ENCODE measurements around the gene SEC61B.

Gene SEC61B

DNA sequence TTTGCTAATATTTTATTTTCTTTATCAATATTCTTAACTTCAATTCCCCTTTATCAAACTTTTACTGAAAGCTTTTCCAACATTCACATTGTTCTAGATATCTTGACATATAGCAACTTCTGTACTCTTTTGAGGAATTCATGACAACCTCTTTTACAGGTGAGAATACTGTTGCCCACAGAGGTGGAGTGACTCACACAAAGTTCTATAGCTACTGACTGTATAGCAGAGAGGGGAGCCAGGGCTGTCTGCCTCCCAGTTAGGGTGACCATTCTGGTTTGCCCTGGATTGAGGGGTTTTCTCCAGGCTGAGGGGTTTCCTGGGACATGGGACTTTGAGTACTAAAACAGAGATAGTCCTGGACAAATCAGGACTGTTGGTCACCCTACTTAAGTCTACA, 16.2 kb downstream of the SEC61B start:
- DNase-seq: no peak

DNA sequence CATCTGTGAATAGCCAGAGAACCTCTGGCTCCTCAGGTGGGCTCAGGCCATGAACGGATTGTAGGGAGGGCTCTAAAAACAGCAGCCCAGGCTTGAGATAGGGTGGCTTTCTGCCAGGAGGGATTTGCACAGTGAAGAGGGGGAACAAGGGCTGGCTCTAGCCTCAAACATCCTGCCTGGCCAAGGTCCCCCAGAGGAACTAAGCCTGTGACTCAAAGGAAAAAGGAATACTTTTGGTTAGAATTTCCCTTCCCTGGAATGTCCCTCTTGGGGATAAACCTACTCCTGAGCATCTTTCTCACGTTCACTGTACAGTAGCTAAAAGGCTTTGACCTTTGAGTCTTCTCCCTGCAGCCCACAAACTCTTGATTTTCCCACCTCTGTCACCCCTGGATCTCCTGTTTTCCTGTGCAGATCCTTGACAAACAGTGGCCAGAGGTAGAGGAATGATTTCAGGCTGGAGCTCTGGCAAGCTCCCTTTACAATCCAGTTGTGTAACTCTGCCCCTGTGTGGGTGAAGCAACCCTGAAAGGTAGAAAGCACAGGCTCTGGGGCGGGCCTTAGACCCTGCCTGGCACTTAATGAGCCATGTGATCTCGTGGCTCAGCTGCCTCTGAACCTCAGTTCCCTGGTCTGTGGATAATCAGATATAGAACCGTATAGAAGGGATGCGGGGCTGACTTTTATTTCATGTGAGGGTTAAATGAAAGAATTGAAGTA, 17.4 kb downstream of the SEC61B start:
- no peak for DNase-seq

DNA sequence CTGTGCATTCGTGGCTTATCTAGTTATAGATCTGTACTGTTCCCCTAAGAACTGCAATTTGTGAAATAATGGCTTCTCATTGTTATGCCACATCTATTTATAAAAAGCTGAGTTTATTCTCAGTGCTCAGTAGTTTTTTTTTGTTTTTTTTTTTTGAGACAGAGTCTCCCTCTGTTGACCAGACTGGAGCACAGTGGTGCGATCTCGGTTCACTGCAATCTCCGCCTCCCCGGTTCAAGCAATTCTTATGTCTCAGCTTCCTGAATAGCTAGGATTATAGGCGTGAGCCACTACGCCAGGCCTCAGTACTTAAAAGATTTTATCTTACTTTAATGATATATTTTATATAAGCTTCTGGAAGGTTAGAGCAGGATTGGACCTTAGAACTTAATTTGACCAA, 19.0 kb downstream of the SEC61B start:
- no peak for DNase-seq

DNA sequence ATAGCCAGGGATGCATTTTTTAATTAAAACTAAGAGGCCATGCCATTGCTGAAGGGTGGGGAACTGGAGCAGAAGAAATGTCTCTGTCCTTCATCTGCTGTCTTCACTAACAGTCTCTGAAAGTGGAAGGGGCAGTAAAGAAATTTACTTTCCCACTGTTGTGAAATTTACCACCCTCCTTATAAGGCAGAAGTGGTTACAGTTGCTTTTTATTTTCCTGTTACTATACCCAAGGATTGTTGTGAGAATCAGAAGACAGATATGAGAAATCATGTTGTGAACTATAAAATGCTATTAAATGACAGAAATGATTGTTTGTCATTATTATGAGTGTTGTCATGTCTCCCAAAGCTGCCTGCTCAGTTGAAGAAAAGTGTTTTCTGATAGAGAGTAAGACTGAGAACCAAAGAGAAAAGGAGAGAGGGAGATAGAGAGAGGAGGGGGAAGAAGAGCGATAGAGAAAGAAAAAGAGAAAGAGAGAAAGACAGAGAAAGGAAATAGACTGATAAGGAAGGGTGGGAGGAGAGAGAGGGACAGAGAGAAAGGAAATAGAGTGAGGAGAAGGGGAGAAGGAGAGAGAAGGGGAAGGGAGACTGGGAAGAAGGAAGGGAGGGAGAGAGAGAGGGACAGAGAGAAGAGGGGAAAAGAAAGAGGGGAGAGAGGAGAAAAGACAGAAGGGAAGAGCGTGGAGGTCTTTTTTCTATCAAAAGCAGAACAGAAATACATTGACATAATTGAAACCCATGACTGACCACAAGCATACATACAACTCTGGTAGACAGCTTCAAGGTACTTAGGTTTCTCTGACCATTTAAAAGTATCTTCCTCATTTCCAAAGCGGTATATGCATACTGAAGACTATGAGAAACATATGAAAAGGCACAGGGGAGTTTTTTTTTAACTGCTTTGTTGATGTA, 22.5 kb downstream of the SEC61B start:
- no peak for DNase-seq

DNA sequence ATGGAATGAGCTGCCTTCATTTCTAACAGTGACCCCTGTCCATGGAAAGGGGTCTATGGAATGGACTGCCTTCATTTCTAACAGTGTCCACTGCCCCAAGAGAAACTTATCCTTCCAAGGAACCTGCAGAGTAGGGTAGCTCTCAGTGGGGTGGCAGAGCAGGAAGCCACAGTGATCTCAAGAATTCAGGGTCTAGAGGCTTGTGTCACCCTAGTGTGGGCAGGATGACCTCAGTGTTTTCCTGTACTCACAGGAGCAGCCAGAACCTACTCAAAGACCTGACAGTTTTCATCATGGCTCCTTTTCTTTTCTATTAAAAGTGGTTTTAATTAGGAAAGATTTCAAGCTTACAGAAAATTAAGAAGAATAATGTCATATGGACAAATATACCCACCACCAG, 27.5 kb downstream of the SEC61B start:
- DNase-seq: peak; percentile 15

GRCh38 chr9:99251157-99251556, 29.1 kb downstream of the SEC61B start:
- DNase-seq: no peak

DNA sequence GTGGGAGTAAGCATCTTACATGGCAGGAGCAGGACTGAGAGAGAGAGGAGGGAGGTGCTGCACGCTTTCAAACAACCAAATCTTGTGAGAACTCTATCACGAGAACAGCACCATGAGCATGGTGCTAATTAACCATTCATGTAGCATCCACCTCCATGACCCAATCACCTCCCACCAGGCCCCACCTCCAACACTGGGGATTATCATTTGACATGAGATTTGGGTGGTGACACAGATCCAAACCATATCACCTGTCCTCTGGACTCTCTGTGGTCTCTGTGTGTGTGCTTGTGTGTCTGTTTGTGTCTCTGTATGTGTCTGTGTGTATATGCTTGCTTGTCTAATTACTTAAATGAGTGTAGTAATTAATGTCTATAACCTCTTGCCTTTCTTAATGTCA, 31.1 kb downstream of the SEC61B start:
- peak; percentile 36 for DNase-seq

DNA sequence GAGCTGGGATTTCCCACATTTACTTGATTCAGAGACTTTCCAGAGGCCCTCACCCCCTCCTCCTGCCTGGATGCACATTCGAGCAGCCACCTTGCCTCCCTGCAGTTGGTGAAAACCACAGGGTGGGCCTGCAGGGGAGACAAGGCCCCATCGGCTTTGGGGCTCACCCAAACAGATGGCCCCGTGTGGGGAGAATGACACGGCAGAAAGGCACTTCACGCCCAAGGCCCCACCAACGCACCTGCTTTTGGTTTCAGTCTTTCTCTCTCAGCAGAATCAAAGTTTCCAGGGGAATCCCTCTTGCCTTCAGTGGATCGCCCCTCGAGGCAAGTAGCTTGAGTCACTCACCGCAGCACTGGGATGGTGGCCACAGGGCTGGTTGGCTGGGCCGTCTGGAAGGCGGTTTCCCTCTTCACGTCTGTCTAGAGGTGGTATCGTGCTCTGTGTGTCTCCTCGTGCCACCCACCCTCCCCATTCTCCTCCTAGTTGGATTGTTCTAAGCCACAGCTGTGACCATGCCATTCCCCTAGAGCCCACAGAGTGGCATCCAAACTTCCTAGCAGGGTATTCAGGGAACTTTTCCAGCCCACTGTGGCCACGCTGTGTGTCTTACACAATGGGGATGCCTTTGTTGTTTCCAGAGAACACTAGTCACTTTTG, 31.8 kb downstream of the SEC61B start:
- peak; percentile 89 for DNase-seq

DNA sequence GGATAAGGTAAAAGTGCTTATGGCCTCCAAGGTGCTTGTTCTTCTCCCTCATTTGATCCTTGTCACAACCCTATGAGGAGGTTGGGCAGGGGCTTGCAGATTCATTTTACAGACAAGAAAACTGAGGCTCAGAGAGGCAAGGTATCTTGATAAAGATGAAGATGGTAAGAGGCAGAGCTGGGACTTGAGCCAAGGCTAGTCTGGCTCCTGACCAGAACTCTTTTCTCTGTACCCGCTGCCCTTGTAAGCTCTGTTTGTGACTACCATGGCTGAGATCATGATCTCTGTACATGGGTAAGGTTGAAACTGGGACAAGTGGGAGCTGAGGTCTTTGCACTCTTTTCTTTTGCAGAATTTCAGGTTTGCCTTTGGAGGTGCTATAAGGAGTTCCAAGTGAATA, 33.6 kb downstream of the SEC61B start:
- DNase-seq: no peak

DNA sequence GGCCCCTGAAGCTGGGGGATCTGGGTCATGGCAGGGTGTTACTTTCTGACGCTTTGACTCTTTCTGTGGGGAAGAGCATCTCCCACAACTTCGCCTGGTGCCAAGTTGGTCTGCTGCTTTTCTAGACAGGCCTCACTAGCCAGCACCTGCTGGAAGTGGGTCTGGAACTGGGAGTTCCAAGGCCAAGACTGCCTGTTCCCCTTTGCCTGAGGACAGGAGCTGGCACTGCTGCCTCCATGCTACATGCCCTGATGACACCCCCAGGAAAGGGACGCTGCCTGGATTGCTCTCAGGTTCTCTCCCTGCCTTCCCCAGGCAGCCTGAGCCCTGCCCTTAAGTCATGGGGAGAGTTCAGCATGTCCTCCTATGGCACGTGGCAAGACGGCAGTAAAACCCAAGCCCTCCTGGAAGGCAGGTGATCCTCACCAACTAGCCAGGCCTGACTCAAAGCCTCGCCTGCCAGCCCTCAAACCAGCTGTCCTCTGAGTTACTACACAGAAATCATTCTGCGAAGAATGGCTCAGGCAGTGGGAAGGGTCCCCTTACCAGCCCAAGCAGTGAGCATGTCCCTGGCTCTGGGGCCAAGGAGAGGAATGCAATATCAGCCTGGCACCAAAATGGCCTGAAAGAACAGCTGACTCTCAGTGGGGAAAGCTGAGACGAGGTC, 35.8 kb downstream of the SEC61B start:
- DNase-seq: no peak

DNA sequence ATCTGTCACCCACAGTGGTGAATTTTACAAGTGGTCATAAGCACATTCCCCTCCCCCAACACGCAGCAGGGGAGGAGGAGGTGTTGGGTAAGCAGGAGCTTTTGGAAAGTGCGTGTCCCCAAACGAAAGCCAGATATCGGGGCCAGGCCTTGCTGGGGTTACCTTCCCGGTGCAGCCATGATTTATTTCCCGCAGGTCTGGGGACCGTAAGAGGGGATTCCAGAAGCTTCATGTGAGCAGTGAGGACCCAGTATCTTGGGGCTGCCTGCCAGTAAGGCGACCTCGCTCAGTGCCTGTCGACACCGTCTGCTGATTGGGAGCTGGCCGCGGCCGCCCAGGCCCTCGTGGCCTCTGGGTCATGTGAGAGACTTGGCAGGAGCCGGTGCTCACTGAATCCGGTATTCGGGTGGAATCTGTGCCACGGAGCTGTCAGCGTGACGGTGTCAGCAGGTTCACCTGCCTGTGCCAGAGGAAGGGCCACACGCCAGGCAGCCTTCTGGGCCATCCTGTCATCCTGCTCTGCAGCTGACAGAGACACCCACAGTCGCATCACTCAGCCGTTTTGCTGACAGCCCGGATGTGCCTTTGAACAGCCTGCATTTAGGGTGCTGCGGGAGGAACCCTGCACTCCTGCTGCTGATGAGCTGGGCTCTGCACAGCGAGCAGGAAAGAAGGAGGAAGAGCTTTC, 37.3 kb downstream of the SEC61B start:
- DNase-seq: peak; percentile 22

DNA sequence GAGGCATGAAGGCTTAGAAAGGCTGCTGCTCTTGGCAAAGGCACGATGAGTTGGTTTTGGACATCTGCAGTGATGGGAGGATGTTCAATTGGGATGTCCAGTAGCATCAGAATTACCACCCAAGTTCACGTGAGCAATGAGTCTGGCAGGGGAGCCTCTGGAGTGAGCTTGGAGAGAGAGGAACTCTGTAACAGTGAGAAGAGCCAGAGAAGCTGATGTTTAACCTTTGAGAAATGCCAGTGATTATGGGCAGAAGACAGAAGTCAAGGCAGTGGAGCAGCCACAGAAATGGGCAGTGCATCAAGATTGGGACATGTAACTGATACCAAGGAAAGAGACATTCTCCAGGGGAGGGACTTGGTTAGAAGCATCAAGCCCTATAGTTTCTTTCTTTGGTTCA, 39.8 kb downstream of the SEC61B start:
- no peak for DNase-seq

- DNase-seq: no peak
Measured at GRCh38 chr9:99262949-99263418, 40.9 kb downstream of the SEC61B start.

DNA sequence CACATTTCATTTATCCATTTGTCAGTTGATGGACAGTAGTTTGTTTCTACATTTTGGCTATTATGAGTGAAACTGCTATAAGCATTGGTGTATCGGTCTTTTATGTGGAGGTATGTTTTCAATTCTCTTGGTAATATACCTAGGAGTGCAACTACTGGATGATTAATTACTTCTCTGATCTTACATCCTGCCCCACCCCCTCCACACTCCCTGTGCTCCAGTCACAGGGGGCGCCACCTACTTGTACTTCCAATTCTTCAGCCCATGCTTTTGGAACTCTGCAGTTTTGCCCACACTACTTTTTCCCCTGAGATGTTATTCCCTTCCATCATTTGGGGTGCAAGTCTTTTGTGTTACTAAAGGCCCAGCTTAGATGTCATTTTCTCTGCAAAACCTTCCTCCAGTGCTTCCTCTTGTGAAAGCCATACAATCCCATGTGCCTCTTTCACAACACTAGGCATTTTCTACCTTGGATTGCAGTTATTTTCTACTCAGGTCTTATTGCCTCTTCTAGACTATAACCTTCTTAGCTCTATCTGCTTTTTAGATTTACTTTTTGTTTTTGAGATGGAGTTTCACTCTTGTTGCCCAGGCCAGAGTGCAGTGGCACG, 42.1 kb downstream of the SEC61B start:
- no peak for DNase-seq

GRCh38 chr9:99265691-99266090, 43.6 kb downstream of the SEC61B start:
- DNase-seq: no peak

GRCh38 chr9:99266255-99267023, 44.4 kb downstream of the SEC61B start:
- peak; percentile 67 for DNase-seq

- DNase-seq: no peak
Measured at GRCh38 chr9:99269416-99269815, 47.3 kb downstream of the SEC61B start.

DNA sequence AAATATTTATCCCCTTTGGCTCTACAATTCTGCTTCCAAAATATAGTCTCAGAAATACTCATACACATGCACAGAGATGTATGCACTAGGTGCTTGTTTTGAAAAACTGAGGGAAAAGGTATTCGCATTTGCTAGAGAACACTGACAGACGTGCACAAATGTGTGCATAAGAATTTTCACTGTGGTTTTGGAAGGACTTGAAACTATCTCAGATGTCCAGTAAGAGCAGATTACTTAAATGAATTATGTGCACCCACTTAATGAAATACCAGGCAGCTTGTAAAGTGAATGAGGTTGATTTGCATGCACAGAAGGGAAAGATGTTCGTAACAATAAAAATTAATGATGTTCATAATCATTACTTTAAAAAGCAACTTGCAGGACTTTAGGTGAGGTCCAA, 48.4 kb downstream of the SEC61B start:
- no peak for DNase-seq

GRCh38 chr9:99272836-99273235, 50.8 kb downstream of the SEC61B start:
- no peak for DNase-seq

DNA sequence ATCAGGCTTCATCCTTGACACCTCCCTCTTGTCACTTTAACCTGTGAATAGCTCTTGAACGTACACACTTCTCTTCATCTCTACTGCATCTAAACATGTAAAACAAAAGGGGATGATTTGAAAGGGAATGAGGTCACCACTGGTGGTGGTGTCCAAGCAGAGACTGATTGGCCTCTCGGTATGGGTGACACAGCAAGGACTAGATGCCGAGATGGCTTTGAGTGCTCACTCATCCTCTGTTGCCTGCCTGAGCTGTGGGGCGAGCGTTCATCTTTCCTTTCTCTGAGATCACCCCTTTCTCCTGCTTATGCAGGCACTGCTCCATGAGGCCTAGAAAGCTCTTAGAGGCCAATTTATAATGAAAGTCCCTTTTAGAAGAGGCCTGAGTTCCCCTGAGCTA, 51.9 kb downstream of the SEC61B start:
- DNase-seq: no peak

- no peak for DNase-seq
Measured at GRCh38 chr9:99274495-99274894, 52.4 kb downstream of the SEC61B start.

All from stimulated activated CD4-positive, alpha-beta T cell treated with anti-CD3 and anti-CD28 coated beads, Interleukin-4, amount 100 ng/mL, for 24 hours (primary cell).